ENCODE results near the gene SGCA.

DNA sequence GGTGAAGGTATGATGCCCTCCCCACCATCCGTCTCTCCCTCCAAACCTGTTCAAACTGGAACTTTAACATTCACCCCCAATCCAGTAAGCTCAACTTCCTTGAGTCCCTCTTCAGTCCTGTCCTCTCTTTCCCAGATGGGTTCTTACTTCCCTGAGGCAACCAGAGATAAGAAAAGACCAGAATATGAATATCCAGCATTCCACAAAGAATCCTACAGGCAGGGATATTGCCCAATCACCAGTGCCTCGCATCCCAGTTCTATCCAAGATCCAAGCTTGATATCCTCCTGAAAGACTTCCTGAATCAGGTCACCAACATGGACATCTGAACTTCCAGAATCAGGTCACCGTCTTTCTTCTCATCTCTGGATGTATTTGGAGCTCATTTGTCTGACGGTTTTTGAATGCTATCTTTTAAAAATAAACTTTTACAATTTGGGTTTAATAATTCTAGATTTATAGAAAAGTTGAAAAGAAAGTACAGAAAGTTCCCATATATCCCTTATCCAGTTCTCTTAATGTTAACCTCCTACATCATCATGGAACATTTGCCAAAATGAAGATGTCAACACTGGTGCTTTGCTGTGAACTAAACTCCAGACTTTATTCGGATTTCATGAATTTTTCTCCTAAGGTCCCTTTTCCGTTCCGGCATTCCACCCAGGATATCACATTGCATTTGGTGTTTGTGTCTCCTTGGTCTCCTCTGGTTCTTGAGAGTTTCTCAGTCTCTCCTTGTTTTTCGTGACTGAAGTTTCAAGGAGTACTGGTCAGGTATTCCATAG is 49.4 kb downstream of the SGCA start:
- TF ChIP-seq, protein P1, sequence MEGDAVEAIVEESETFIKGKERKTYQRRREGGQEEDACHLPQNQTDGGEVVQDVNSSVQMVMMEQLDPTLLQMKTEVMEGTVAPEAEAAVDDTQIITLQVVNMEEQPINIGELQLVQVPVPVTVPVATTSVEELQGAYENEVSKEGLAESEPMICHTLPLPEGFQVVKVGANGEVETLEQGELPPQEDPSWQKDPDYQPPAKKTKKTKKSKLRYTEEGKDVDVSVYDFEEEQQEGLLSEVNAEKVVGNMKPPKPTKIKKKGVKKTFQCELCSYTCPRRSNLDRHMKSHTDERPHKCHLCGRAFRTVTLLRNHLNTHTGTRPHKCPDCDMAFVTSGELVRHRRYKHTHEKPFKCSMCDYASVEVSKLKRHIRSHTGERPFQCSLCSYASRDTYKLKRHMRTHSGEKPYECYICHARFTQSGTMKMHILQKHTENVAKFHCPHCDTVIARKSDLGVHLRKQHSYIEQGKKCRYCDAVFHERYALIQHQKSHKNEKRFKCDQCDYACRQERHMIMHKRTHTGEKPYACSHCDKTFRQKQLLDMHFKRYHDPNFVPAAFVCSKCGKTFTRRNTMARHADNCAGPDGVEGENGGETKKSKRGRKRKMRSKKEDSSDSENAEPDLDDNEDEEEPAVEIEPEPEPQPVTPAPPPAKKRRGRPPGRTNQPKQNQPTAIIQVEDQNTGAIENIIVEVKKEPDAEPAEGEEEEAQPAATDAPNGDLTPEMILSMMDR (conservative IDR thresholded peaks at IDR 0.05; ENCODE audit: low read depth in 2 of 2) = no peak
- TF ChIP-seq EZH2phosphoT487 (IDR thresholded peaks at IDR 0.05; ENCODE audit: unreplicated experiment) = no peak
- TF ChIP-seq, protein P2, sequence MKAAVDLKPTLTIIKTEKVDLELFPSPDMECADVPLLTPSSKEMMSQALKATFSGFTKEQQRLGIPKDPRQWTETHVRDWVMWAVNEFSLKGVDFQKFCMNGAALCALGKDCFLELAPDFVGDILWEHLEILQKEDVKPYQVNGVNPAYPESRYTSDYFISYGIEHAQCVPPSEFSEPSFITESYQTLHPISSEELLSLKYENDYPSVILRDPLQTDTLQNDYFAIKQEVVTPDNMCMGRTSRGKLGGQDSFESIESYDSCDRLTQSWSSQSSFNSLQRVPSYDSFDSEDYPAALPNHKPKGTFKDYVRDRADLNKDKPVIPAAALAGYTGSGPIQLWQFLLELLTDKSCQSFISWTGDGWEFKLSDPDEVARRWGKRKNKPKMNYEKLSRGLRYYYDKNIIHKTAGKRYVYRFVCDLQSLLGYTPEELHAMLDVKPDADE (IDR thresholded peaks at IDR 0.05) = no peak
- TF ChIP-seq, protein P3, sequence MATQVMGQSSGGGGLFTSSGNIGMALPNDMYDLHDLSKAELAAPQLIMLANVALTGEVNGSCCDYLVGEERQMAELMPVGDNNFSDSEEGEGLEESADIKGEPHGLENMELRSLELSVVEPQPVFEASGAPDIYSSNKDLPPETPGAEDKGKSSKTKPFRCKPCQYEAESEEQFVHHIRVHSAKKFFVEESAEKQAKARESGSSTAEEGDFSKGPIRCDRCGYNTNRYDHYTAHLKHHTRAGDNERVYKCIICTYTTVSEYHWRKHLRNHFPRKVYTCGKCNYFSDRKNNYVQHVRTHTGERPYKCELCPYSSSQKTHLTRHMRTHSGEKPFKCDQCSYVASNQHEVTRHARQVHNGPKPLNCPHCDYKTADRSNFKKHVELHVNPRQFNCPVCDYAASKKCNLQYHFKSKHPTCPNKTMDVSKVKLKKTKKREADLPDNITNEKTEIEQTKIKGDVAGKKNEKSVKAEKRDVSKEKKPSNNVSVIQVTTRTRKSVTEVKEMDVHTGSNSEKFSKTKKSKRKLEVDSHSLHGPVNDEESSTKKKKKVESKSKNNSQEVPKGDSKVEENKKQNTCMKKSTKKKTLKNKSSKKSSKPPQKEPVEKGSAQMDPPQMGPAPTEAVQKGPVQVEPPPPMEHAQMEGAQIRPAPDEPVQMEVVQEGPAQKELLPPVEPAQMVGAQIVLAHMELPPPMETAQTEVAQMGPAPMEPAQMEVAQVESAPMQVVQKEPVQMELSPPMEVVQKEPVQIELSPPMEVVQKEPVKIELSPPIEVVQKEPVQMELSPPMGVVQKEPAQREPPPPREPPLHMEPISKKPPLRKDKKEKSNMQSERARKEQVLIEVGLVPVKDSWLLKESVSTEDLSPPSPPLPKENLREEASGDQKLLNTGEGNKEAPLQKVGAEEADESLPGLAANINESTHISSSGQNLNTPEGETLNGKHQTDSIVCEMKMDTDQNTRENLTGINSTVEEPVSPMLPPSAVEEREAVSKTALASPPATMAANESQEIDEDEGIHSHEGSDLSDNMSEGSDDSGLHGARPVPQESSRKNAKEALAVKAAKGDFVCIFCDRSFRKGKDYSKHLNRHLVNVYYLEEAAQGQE (IDR thresholded peaks at IDR 0.05; ENCODE audit: unreplicated experiment) = no peak
- TF ChIP-seq POLR2AphosphoS5 (IDR thresholded peaks at IDR 0.05; ENCODE audit: low read depth) = no peak
- no peak for TF ChIP-seq ZNF114 (CRISPR knock-in tag; IDR thresholded peaks at IDR 0.05)
- TF ChIP-seq EZH2 (IDR thresholded peaks at IDR 0.05; ENCODE audit: low read depth, unreplicated experiment) = no peak
- TF ChIP-seq JUNB (IDR thresholded peaks at IDR 0.05; ENCODE audit: unreplicated experiment) = no peak

Data from GM23338 (cell line).